SH-SY5Y (cell line): Measurements from ENCODE around the gene C4A.

ENCODE experiments used
- GATA2 ChIP-seq: IDR thresholded peaks from 2 replicates; pipeline ENCODE4 v1.6.1; 2011; ENCODE audit warnings: mild to moderate bottlenecking, low read depth, low read length
- GATA3 ChIP-seq: IDR thresholded peaks from 2 replicates; pipeline ENCODE4 v1.6.1; 2011; ENCODE audit warnings: low read depth, mild to moderate bottlenecking, low read length, moderate library complexity

DNA sequence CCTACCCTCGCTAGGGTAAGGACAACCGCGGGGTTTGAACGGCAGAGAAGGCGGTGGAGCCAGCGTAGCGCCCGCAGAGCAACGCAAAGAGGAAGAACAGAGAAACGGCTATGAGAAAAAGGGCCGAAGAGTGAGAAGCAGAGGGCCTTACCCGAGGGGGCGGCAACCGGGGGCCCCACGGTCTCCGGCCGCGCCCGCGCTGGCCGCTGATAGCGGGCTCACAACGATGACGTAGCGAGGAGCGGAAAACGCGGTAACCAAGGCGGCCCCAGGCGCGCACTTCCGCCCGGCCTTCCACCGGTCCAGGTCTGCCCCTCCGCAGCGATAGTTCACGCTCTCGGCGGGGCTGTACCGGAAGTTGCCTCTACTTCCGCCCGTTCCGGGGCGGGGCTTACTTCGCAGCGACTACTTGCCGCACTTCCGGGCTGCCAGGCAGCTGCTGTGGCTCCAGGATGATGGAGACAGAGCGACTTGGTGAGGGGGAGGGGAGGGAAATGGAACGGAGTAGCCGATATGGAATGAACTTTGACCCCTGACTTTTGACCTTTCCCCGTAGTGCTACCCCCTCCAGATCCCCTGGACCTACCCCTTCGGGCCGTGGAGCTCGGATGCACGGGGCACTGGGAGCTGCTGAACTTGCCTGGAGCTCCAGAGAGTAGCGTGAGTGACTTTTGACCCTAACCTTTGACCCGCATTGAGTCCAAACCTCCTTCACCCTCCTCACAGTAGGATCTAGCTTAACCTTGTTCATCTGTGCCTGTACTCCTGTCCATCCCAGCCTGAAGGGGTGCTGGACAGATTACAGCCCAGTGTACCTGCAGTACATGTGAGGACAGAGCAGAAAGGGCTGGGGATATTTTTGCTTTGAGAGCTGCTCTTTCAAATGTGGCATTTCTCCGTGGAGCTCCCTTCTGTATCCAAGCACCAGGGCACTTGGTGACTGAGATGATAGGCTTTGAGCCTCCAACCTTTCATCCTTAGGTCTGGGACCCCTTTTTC, 22.8 kb upstream of the C4A start, which contains the start of the genes NELFE and SKIC2:
- TF ChIP-seq GATA2 = 0 out of 2 replicates have a peak, but pooled peaks have one; percentile 12
- no peak for TF ChIP-seq GATA3
